ENCODE measurements around the gene ANKRD9. TPM values are rescaled to one million over a fixed set of nuclear protein-coding genes. Genes with fewer than 3 reads are reported as not detected.

The ANKRD9 gene
- total RNA-seq, 3 donors from 2014 or later = 75.6 to 100 (median 84.7) TPM

DNA sequence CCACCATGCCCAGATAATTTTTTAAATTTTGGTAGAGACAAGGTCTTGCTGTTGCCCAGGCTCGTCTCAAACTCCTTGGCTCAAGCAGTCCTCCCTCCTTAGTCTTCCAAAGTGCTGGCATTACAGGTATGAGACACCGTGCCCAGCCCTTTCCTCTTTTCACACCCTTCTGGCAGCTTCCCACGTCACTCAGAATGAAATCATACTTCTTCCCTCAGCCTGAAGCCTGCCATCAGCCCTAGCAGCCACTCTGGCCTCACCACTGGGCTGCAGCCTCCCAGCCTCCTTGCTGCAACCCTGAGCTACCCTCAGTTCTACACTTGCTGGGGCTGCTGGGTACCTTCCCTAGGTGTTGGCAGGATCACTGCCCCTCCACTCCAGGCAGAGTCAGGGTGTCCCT is 18.2 kb downstream of the ANKRD9 start:
- DNase-seq = peak in 2 of 3 donors; percentile 10 to 15
- TF ChIP-seq, protein P1, sequence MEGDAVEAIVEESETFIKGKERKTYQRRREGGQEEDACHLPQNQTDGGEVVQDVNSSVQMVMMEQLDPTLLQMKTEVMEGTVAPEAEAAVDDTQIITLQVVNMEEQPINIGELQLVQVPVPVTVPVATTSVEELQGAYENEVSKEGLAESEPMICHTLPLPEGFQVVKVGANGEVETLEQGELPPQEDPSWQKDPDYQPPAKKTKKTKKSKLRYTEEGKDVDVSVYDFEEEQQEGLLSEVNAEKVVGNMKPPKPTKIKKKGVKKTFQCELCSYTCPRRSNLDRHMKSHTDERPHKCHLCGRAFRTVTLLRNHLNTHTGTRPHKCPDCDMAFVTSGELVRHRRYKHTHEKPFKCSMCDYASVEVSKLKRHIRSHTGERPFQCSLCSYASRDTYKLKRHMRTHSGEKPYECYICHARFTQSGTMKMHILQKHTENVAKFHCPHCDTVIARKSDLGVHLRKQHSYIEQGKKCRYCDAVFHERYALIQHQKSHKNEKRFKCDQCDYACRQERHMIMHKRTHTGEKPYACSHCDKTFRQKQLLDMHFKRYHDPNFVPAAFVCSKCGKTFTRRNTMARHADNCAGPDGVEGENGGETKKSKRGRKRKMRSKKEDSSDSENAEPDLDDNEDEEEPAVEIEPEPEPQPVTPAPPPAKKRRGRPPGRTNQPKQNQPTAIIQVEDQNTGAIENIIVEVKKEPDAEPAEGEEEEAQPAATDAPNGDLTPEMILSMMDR (IDR thresholded peaks at IDR 0.05) = no peak
- Histone ChIP-seq H3K4me3 (no peak overlapping the region), H3K9me3 (no peaks in the 10 kb centered on the region), H3K4me1 (ENCODE audit: low read depth) (no peaks in the 10 kb centered on the region), H3K36me3 (ENCODE audit: low read depth) (no peaks in the 10 kb centered on the region)
- intact Hi-C loops (cut with DNase I, micrococcal nuclease) = no loop called here
- ATAC-seq = peak; percentile 56

GRCh38 chr14:102490456-102490855 is 19.1 kb downstream of the ANKRD9 start:
- DNase-seq = peak in 2 of 3 donors; percentile 13 to 42
- intact Hi-C loops (cut with DNase I, micrococcal nuclease) = no loop called here
- Histone ChIP-seq H3K4me3 (no peak overlapping the region), H3K36me3 (ENCODE audit: low read depth) (no peaks in the 10 kb centered on the region), H3K9me3 (no peaks in the 10 kb centered on the region), H3K4me1 (ENCODE audit: low read depth) (no peaks in the 10 kb centered on the region)
- no peak for ATAC-seq
- TF ChIP-seq, protein P1 (IDR thresholded peaks at IDR 0.05) = no peak

GRCh38 chr14:102487204-102487577 is 22.4 kb downstream of the ANKRD9 start:
- ATAC-seq (no peak), DNase-seq (peak in 1 of 3 donors; percentile 7)
- TF ChIP-seq, protein P1 (IDR thresholded peaks at IDR 0.05) = no peak
- Histone ChIP-seq H3K4me1 (ENCODE audit: low read depth) (no peaks in the 10 kb centered on the region), H3K4me3 (no peak overlapping the region), H3K9me3 (no peaks in the 10 kb centered on the region), H3K36me3 (ENCODE audit: low read depth) (no peaks in the 10 kb centered on the region)
- intact Hi-C loops (cut with DNase I, micrococcal nuclease) = no loop called here

- Histone ChIP-seq H3K9me3 (no peaks in the 10 kb centered on the region), H3K4me3 (no peak overlapping the region), H3K36me3 (ENCODE audit: low read depth) (no peaks in the 10 kb centered on the region), H3K4me1 (ENCODE audit: low read depth) (no peaks in the 10 kb centered on the region)
- TF ChIP-seq, protein P1 (IDR thresholded peaks at IDR 0.05) = no peak
- DNase-seq = peak in 2 of 3 donors; percentile 10 to 40
- no peak for ATAC-seq
- intact Hi-C loops (cut with DNase I, micrococcal nuclease) = no loop called here
These were observed 22.9 kb downstream of the ANKRD9 start for GRCh38 chr14:102486513-102487203.

GRCh38 chr14:102485693-102486512 is 23.7 kb downstream of the ANKRD9 start:
- intact Hi-C loops (cut with DNase I, micrococcal nuclease) = no loop called here
- H3K36me3 ChIP-seq (ENCODE audit: low read depth) = no peaks in the 10 kb centered on the region
- no peak overlapping the region for H3K4me3 ChIP-seq
- peak in 2 of 3 donors; percentile 9 to 18 for DNase-seq
- no peaks in the 10 kb centered on the region for H3K9me3 ChIP-seq
- no peak for ATAC-seq
- H3K4me1 ChIP-seq (ENCODE audit: low read depth) = no peaks in the 10 kb centered on the region
- TF ChIP-seq, protein P1 (IDR thresholded peaks at IDR 0.05) = no peak
